SH-SY5Y (cell line): ENCODE data around the gene TEX13D.

Source experiments
- GATA2 ChIP-seq: IDR thresholded peaks from 2 replicates; pipeline ENCODE4 v1.6.1; 2011; ENCODE audit warnings: mild to moderate bottlenecking, low read depth, low read length
- GATA3 ChIP-seq: IDR thresholded peaks from 2 replicates; pipeline ENCODE4 v1.6.1; 2011; ENCODE audit warnings: low read depth, mild to moderate bottlenecking, low read length, moderate library complexity

- TF ChIP-seq GATA2 = no peak
- no peak for TF ChIP-seq GATA3
Observed at GRCh38 chrX:124337916-124338315, 5.5 kb downstream of the TEX13D start.
